Upper lobe of left lung (tissue), 6 donors: ENCODE data around the gene PACS2. TPM values are rescaled to one million over a fixed set of nuclear protein-coding genes. Genes with fewer than 3 reads are reported as not detected.

Experiments
- ATAC-seq, 2 donors: fragments of 200-7000 bp; cut with Tn5 transposase; one replicate each; pipeline ENCODE4 v1.9.1; 2022; ENCODE audit warnings: mild to moderate bottlenecking in 2 of 2, moderate library complexity in 2 of 2; ENCODE audit not compliant: low FRiP score in 2 of 2
- DNase-seq, 2 donors: peaks; one replicate each; pipeline ENCODE4 v3.0.0-alpha.2; 2019 to 2020
- H3K27ac ChIP-seq, 4 donors: fragments of 200-600 bp; sonication (generic); one replicate each; pipeline ENCODE4 v1.5.1; 2016 to 2019
- H3K27me3 ChIP-seq, 4 donors: fragments of 200-600 bp; sonication (generic); one replicate each; pipeline ENCODE4 v1.5.1; 2017 to 2019
- H3K36me3 ChIP-seq, 4 donors: fragments of 200-600 bp; sonication (generic); one replicate each; pipeline ENCODE4 v1.5.1; 2016 to 2019
- H3K4me1 ChIP-seq, 4 donors: fragments of 200-600 bp; sonication (generic); one replicate each; pipeline ENCODE4 v1.5.1; 2018 to 2019
- H3K4me3 ChIP-seq, 4 donors: fragments of 200-600 bp; sonication (generic); one replicate each; pipeline ENCODE4 v1.5.1; 2017 to 2019; ENCODE audit warnings: mild to moderate bottlenecking in 2 of 4, moderate library complexity in 1 of 4
- H3K9me3 ChIP-seq, 4 donors: fragments of 200-600 bp; sonication (generic); one replicate each; pipeline ENCODE4 v1.5.1; 2018 to 2019
- EP300 ChIP-seq, 4 donors: sonication (generic); formaldehyde crosslinking; IDR thresholded peaks; one replicate each; pipeline ENCODE4 v1.5.1; 2017; ENCODE audit warnings: antibody characterized with exemption in 4 of 4, control low read depth in 2 of 4
- POLR2A ChIP-seq, 4 donors: fragments of 450-650 bp; IDR thresholded peaks; one replicate each; pipeline ENCODE4 v1.5.1; 2016 to 2017; ENCODE audit warnings: antibody characterized with exemption in 4 of 4, mild to moderate bottlenecking in 2 of 4
- POLR2AphosphoS5 ChIP-seq, 2 donors: sonication (generic); formaldehyde crosslinking; IDR thresholded peaks; one replicate each; pipeline ENCODE4 v1.5.1; 2017; ENCODE audit warnings: antibody characterized with exemption in 2 of 2
- WGBS, 2 donors: methylation state at CpG; one replicate each; pipeline ENCODE4 v1.1.5; 2017 to 2018; 5-methylcytosine and 5-hydroxymethylcytosine counted together
- total RNA-seq, 6 donors: library from RNA; depleted of rRNA in 4 of 6; stranded (reverse); fragments of >200 nt in 4 of 6; gene quantifications; one replicate each; pipeline versions ENCODE4 v1.1.0 to v1.2.1, GENCODE V29; 2016 to 2021
- TF ChIP-seq, protein P1 (sequence below), 6 experiments: fragments of 450-650 bp in 4 of 6; fragments of 200-600 bp in 2 of 6; sonication (generic) in 2 of 6; IDR thresholded peaks; one replicate each; pipeline ENCODE4 v1.5.1; 2016 to 2019; ENCODE audit warnings: antibody characterized with exemption in 6 of 6
- donor health status: DM: no; HTN: no; CAD: no; lungs with moderate emphysema.
- donor health status: DM: no; HTN: yes; CAD: no; lungs with severe emphysema.

Gene PACS2
- total RNA-seq, 6 donors from 2014 or later: 53.4 to 204 (median 86.5) TPM

DNA sequence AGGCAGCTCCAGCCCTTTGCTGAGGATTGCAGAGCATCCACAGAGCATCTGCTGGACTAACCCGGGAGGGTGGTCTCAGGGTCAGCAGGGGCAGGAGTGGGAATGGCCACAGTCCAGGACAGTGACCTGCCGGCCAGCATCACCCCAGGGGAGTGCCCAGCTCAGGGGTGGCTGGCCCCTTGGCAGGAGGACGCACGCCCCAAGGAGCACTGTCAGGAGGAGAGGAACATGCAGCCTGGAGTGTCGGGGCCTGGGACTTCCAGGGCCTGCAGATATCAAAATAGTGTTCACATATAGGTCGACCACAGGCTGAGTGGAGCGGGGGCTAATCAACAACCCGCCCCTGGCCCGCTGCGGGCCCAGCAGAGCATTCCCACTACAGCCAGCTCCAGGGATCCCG lies 50.6 kb downstream of the PACS2 start:
- WGBS, 2 donors: 80 to 98% methylated on average over 1 to 11 of the region's 11 CpGs
- Histone ChIP-seq H3K9me3 (no peaks in the 10 kb centered on the region), H3K4me1 (peaks cover 0 to 14% (median 2%) of the 10 kb centered on the region in 4 donors), H3K4me3 (no peak overlapping the region), H3K36me3 (peaks cover 0 to 42% (median 30%) of the 10 kb centered on the region in 4 donors), H3K27ac (no peak overlapping the region), H3K27me3 (no peaks in the 10 kb centered on the region)
- peak in 1 of 2 donors; percentile 30 for ATAC-seq
- TF ChIP-seq EP300 (IDR thresholded peaks at IDR 0.05): no peak
- TF ChIP-seq, protein P1, sequence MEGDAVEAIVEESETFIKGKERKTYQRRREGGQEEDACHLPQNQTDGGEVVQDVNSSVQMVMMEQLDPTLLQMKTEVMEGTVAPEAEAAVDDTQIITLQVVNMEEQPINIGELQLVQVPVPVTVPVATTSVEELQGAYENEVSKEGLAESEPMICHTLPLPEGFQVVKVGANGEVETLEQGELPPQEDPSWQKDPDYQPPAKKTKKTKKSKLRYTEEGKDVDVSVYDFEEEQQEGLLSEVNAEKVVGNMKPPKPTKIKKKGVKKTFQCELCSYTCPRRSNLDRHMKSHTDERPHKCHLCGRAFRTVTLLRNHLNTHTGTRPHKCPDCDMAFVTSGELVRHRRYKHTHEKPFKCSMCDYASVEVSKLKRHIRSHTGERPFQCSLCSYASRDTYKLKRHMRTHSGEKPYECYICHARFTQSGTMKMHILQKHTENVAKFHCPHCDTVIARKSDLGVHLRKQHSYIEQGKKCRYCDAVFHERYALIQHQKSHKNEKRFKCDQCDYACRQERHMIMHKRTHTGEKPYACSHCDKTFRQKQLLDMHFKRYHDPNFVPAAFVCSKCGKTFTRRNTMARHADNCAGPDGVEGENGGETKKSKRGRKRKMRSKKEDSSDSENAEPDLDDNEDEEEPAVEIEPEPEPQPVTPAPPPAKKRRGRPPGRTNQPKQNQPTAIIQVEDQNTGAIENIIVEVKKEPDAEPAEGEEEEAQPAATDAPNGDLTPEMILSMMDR (IDR thresholded peaks at IDR 0.05): no peak
- no peak for TF ChIP-seq POLR2AphosphoS5 (IDR thresholded peaks at IDR 0.05)
- TF ChIP-seq POLR2A (IDR thresholded peaks at IDR 0.05): no peak
- peak in 1 of 2 donors; percentile 49 for DNase-seq

GRCh38 chr14:105365681-105366080 lies 51.1 kb downstream of the PACS2 start:
- TF ChIP-seq POLR2A (IDR thresholded peaks at IDR 0.05) (no peak), EP300 (IDR thresholded peaks at IDR 0.05) (no peak), POLR2AphosphoS5 (IDR thresholded peaks at IDR 0.05) (no peak)
- TF ChIP-seq, protein P1 (IDR thresholded peaks at IDR 0.05): no peak
- Histone ChIP-seq H3K27me3 (no peaks in the 10 kb centered on the region), H3K36me3 (peaks cover 0 to 42% (median 30%) of the 10 kb centered on the region in 4 donors), H3K4me3 (no peak overlapping the region), H3K4me1 (peaks cover 0 to 14% (median 2%) of the 10 kb centered on the region in 4 donors), H3K9me3 (no peaks in the 10 kb centered on the region), H3K27ac (no peak overlapping the region)
- WGBS, 2 donors: 96 to 98% methylated on average over 12 of the region's 12 CpGs
- peak in 1 of 2 donors; percentile 52 for DNase-seq
- ATAC-seq: no peak

DNA sequence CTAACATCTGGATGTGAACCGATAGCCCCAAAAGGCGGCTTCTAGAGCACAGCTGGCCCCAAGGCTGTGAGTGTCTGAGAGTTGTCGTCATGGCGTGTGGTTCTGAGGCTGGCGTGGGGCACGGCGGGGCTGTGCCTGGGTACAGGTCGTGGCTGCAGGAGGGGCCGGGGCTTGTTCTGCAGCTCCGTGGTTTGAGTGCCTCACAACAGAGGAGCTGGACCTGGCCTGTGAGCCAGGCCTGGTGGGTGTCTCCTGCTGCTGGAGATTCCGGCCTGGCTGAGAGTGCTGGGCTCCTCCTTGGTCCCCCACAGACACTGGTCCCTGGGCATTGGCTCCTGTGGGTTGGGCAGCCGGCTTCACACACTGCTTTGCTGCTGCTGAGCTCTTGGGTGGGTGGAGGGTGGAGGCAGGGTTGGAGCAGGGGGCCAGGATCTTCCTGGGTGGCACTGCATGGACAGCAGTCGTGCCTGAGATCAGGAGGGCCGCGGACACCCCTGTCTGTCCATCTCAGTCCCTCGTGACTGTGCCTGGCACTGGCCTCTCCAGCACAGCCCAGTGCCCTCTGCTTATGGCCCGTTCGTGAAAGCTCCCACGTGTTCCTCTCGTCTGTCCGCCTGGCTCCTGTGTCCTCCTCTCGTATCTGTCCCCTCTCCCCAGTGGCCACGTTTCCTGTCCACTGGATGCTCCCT lies 52.0 kb downstream of the PACS2 start:
- Histone ChIP-seq H3K9me3 (no peaks in the 10 kb centered on the region), H3K36me3 (peaks cover 0 to 36% (median 25%) of the 10 kb centered on the region in 4 donors), H3K4me3 (no peak overlapping the region), H3K27ac (no peak overlapping the region), H3K4me1 (peaks cover 0 to 14% (median 2%) of the 10 kb centered on the region in 4 donors), H3K27me3 (no peaks in the 10 kb centered on the region)
- no peak for ATAC-seq
- TF ChIP-seq, protein P1 (IDR thresholded peaks at IDR 0.05): no peak
- no peak for TF ChIP-seq POLR2AphosphoS5 (IDR thresholded peaks at IDR 0.05)
- no peak for TF ChIP-seq EP300 (IDR thresholded peaks at IDR 0.05)
- no peak for TF ChIP-seq POLR2A (IDR thresholded peaks at IDR 0.05)
- peak in 1 of 2 donors; percentile 71 for DNase-seq
- WGBS, 2 donors: 94 to 97% methylated on average over 19 to 22 of the region's 23 CpGs

DNA sequence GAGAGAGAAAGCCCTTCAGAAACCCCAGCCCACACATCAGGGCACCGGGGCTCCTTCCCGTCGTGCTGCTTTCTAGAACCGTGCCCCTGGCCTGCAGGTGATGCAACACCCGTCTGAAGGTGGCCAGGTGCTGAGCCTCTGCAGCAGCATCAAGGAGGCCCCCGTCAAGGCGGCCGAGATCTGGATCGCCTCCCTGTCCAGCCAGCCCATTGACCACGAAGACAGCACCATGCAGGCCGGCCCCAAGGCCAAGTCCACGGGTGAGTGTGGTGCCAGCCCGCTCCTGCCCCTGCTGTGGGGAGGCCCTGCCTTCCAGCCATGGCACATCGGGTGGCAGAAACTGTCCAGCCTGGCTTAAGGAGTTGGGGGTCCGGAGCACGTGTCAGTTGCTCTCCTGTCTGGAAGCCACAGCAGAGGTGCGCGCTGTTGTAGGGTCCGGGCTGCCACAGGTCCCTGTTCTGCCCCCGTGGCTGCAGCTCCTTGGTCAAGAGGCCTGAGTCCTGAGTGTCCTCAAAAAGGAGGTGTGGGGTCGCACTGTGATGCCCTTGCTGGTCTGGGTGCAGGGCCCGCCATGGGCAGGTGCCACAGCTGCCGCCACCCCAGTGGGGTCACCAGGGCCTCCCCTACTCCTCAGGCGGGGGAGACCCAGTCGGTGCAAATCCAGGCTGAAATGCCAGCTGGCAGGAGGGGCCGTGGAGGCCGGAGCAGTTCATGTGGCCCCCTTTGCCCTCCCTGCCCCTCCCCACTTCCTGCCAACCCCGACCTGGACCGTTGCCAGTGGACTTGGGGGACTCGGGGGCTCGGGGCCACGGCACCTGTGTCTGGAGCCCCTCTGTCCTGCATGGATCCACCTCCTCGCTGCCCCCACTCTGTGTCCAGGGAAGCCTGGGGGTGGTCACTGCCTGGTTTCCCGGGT lies 52.8 kb downstream of the PACS2 start:
- no peak overlapping the region for H3K27ac ChIP-seq
- H3K27me3 ChIP-seq: no peaks in the 10 kb centered on the region
- H3K4me3 ChIP-seq: no peak overlapping the region
- TF ChIP-seq, protein P1 (IDR thresholded peaks at IDR 0.05): no peak
- no peak for TF ChIP-seq EP300 (IDR thresholded peaks at IDR 0.05)
- TF ChIP-seq POLR2AphosphoS5 (IDR thresholded peaks at IDR 0.05): no peak
- no peak for TF ChIP-seq POLR2A (IDR thresholded peaks at IDR 0.05)
- DNase-seq: peak in 1 of 2 donors; percentile 76
- ATAC-seq: no peak
- no peaks in the 10 kb centered on the region for H3K9me3 ChIP-seq
- H3K36me3 ChIP-seq: peaks cover 0 to 39% (median 25%) of the 10 kb centered on the region in 4 donors
- WGBS, 2 donors: 90 to 95% methylated on average over 15 to 18 of the region's 34 CpGs
- H3K4me1 ChIP-seq: peaks cover 0 to 14% (median 2%) of the 10 kb centered on the region in 4 donors
